Body of pancreas (tissue), 4 donors: Measurements from ENCODE around the gene PAK4. TPM values are rescaled to one million over a fixed set of nuclear protein-coding genes. Genes with fewer than 3 reads are reported as not detected.
"Not testable (repeated sequence)": the region's sequence is repeated elsewhere in the genome, so short reads cannot be mapped to it uniquely, and the experiment has no call there.

Experiments used
- ATAC-seq: fragments of 150-250 bp; one replicate; pipeline ENCODE4 v1.9.1; 2016
- DNase-seq, 4 donors: peaks; one replicate each; pipeline ENCODE4 v3.0.0-alpha.2; 2019
- H3K27ac ChIP-seq, 4 donors: fragments of 200-600 bp; sonication (generic); 1 replicate in 3 of 4; 2 replicates in 1 of 4; pipeline versions ENCODE4 v1.5.1 to v1.6.1; 2016 to 2019; ENCODE audit warnings: mild to moderate bottlenecking in 1 of 4, mixed read lengths in 1 of 4, moderate library complexity in 1 of 4
- H3K27me3 ChIP-seq, 2 donors: fragments of 200-600 bp; sonication (generic); one replicate each; pipeline ENCODE4 v1.6.0; 2016; ENCODE audit warnings: mild to moderate bottlenecking in 1 of 2
- H3K36me3 ChIP-seq, 2 donors: fragments of 200-600 bp; sonication (generic); replicated peaks in 1 of 2; 2 replicates each; pipeline ENCODE4 v1.5.1; 2016; ENCODE audit warnings: low read depth in 2 of 2; ENCODE audit not compliant: insufficient read depth in 1 of 2
- H3K4me1 ChIP-seq: fragments of 200-600 bp; sonication (generic); one replicate; pipeline ENCODE4 v1.6.0; 2016
- H3K4me3 ChIP-seq, 2 donors: fragments of 200-600 bp; sonication (generic); 1 replicate in 1 of 2; 2 replicates in 1 of 2; pipeline ENCODE4 v1.5.1; 2016 to 2019
- H3K9me3 ChIP-seq, 3 donors: fragments of 200-600 bp; sonication (generic); 1 replicate in 2 of 3; 2 replicates in 1 of 3; pipeline ENCODE4 v1.5.1; 2016
- CTCF ChIP-seq, 7 experiments: fragments of 450-650 bp in 4 of 7; fragments of 200-600 bp in 3 of 7; sonication (generic) in 3 of 7; IDR thresholded peaks; one replicate each; pipeline ENCODE4 v1.5.1; 2016 to 2019; ENCODE audit warnings: antibody characterized with exemption in 7 of 7
- POLR2A ChIP-seq, 3 donors: fragments of 450-650 bp; IDR thresholded peaks; one replicate each; pipeline ENCODE4 v1.6.1; 2016; ENCODE audit warnings: antibody characterized with exemption in 3 of 3, mild to moderate bottlenecking in 2 of 3
- WGBS, 2 donors: methylation state at CpG; one replicate each; pipeline ENCODE4 v1.1.5; 2017; 5-methylcytosine and 5-hydroxymethylcytosine counted together
- intact Hi-C: fragments of 100-400 bp; cut with DNase I; formaldehyde crosslinking; loops from one replicate; pipeline ENCODE4 v1.15.1; 2023
- total RNA-seq, 2 donors: library from RNA; depleted of rRNA; stranded (reverse); fragments of >200 nt; gene quantifications; one replicate each; pipeline ENCODE4 v1.1.0, GENCODE V29; 2016

The PAK4 gene
- total RNA-seq, 2 donors from 2014 or later: 18.9 to 40.2 TPM

DNA sequence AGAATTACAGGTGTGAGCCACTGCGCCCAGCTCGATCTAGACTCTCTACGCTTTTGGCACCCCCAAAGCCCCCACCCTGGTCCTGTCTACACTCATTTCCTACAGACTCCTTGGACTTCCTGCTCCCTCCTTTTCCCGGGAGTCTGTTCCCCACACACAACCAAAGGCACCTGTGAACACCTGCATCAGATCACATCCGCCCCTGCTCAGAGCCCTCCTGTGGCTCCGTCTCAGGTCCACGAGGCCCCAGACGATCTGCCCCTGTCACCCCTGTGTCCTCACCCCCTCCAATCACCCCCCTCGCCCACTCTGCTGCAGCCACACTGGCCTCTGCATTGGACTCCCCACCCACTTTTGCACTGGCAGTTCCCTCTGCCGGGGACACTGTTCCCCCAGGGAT, 12.4 kb upstream of the PAK4 start:
- Histone ChIP-seq H3K9me3 (no peaks in the 10 kb centered on the region), H3K27ac (no peak overlapping the region), H3K27me3 (no peaks in the 10 kb centered on the region), H3K4me3 (no peak overlapping the region), H3K36me3 (no peaks in the 10 kb centered on the region), H3K4me1 (peaks cover 12% of the 10 kb centered on the region)
- no peak for DNase-seq
- intact Hi-C loops: loop anchor here (5.0 kb wide), 1 partner anchor 214 kb away; no protein-coding TSS in a partner anchor
- TF ChIP-seq POLR2A (IDR thresholded peaks at IDR 0.05): no peak
- no peak for TF ChIP-seq CTCF (IDR thresholded peaks at IDR 0.05)
- 71 to 75% methylated on average over 10 of the region's 10 CpGs for WGBS, 2 donors
- ATAC-seq: no peak

- intact Hi-C loops: loop anchor here (5.0 kb wide), 1 partner anchor 202 kb away; no protein-coding TSS in a partner anchor
- no peak for TF ChIP-seq POLR2A (IDR thresholded peaks at IDR 0.05)
- Histone ChIP-seq H3K9me3 (no peaks in the 10 kb centered on the region), H3K36me3 (no peaks in the 10 kb centered on the region), H3K27me3 (no peaks in the 10 kb centered on the region), H3K27ac (no peak overlapping the region), H3K4me3 (no peak overlapping the region), H3K4me1 (peaks cover 12% of the 10 kb centered on the region)
- ATAC-seq (no peak), DNase-seq (no peak)
- 75 to 81% methylated on average over 9 to 11 of the region's 11 CpGs for WGBS, 2 donors
These were observed 10.3 kb upstream of the PAK4 start for GRCh38 chr19:39115105-39115847.

DNA sequence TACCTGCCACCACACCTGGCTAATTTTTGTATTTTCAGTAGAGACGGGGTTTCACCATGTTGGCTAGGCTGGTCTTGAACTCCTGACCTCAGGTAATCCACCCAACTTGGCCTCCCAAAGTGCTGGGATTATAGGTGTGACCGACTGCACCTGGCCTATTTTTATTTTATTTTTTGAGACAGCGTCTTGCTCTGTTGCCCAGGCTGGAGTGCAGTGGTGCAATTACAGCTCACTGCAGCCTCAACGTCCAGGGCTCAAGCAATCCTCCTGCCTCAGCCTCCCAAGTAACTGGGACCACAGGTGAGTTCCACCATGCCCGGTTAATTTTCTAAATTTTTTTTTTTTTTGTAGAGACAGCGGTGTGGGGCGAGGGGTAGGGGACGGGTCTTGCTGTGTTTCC, 8.6 kb upstream of the PAK4 start:
- H3K4me1 ChIP-seq: peaks cover 10% of the 10 kb centered on the region
- not testable (repeated sequence) for ATAC-seq, H3K4me3 ChIP-seq, DNase-seq, H3K27ac ChIP-seq, H3K27me3 ChIP-seq, H3K36me3 ChIP-seq, H3K9me3 ChIP-seq
- 76 to 85% methylated on average over 8 of the region's 8 CpGs for WGBS, 2 donors
- intact Hi-C loops: loop anchor here (5.0 kb wide), 1 partner anchor 200 kb away; no protein-coding TSS in a partner anchor

DNA sequence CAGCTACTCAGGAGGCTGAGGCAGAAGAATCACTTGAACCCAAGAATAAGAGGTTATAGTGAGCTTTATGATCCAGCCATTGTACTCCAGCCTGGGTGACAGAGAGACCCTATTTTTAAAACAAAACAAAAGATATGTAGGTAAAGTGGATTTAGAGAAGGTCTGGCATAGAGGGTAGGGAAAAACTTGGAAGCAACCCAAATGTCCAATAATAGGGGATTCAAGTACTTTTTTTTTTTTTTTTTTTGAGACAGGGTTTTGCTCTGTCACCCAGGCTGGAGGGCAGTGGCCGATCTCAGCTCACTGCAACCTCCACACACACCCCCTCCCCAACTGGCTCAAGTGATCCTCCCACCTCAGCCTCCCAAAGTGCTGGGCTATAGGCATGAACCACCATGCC, 5.8 kb upstream of the PAK4 start:
- intact Hi-C loops: loop anchor here (5.0 kb wide), 2 partner anchors 67 to 197 kb away; no protein-coding TSS in a partner anchor
- Histone ChIP-seq H3K36me3 (no peaks in the 10 kb centered on the region), H3K4me3 (no peak overlapping the region), H3K4me1 (no peaks in the 10 kb centered on the region), H3K27ac (no peak overlapping the region), H3K27me3 (no peaks in the 10 kb centered on the region), H3K9me3 (no peaks in the 10 kb centered on the region)
- DNase-seq: no peak
- WGBS, 2 donors: 64% methylated on average over 1 of the region's 1 CpG
- no peak for ATAC-seq
- no peak for TF ChIP-seq POLR2A (IDR thresholded peaks at IDR 0.05)
- TF ChIP-seq CTCF (IDR thresholded peaks at IDR 0.05): no peak

DNA sequence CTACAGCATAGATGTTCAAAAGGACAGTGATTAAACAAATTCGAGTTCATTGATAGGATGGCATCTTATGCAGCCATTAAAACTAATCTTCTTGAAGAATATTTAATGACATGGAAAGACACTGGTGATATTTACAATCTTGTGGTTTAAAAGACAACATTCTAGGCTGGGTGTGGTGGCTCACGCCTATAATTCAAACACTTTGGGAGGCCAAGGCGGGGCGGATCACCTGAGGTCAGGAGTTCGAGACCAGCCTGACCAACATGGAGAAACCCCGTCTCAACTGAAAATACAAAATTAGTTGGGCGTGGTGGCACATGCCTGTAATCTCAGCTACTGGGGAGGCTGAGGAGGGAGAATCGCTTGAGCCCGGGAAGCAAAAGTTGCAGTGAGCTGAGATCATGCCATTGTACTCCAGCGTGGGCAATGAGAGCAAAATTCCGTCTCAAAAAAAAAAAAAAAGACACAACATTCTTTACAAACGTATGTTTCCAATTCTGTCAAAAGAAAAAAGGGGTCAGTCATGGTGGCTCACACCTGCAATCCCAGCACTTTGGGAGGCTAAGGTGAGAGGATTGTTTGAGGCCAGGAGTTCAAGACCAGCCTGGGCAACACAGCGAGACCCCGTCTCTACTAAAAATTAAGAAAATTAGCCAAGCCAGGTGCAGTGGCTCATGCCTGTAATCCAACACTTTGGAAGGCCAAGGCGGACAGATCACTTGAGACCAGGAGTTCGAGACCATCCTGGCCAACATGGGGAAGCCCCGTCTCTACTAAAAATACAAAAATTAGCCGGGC, 2.5 kb upstream of the PAK4 start:
- no peak for DNase-seq
- Histone ChIP-seq H3K9me3 (no peaks in the 10 kb centered on the region), H3K4me3 (no peak overlapping the region), H3K36me3 (no peaks in the 10 kb centered on the region), H3K27ac (no peak overlapping the region), H3K4me1 (peaks cover 15% of the 10 kb centered on the region), H3K27me3 (no peaks in the 10 kb centered on the region)
- ATAC-seq: no peak
- intact Hi-C loops: loop anchor here (5.0 kb wide), 1 partner anchor 64 kb away; no protein-coding TSS in a partner anchor
- 77 to 80% methylated on average over 18 of the region's 18 CpGs for WGBS, 2 donors
- no peak for TF ChIP-seq CTCF (IDR thresholded peaks at IDR 0.05)
- TF ChIP-seq POLR2A (IDR thresholded peaks at IDR 0.05): no peak
